ENCODE results near the gene TUBB6. TPM values are rescaled to one million over a fixed set of nuclear protein-coding genes. Genes with fewer than 3 reads are reported as not detected.
A peak's percentile ranks its signal among the peaks of the same experiment; 100 is the strongest.

The TUBB6 gene
- total RNA-seq, 1 donor from 2014 or later, result 861 TPM

DNA sequence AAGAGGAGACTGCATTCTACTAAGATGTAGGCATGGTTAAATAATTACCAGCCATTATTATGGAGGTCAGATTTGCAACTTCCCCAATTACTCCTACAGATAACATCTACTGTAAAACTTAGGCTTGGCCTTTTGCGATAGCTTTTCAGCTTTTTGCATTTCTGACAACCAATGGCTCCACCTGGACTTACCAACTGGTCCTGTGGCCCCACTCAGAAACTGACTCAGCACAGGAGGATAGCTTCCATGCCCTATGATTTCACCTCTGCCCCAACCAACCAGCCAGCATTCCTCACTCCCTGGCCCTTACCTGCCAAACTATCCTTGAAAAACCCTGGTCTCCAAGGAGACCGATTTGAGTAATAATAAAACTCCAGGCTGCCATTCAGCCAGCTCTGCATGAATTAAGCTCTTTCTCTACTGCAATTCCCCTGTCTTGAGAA, 28.2 kb downstream of the TUBB6 start:
- DNase-seq (ENCODE audit: low read depth in 2 of 2), result no peak

DNA sequence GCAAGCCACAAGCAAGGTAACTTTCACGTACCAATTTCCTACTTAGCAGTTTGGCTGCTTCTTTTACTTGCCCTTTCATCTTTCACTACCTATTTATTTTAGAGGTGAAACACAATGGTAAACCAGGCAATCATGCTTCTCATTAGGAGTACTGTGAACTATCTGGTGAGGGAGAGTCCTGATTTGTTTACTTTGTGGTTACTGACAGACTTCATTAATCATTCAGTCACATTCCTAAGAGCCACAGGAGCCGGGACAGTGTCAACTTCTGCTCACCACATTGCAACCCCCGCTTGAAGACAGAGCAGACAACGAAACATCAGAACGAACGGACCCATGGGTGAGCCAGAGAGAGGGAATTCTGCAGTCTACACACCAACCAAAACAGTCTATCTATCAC, 28.8 kb downstream of the TUBB6 start:
- DNase-seq (ENCODE audit: low read depth in 2 of 2), result peak in 1 of 2 donors; percentile 47

GRCh38 chr18:12338382-12338781, 30.3 kb downstream of the TUBB6 start:
- no peak for DNase-seq (ENCODE audit: low read depth in 2 of 2)

- no peak for DNase-seq (ENCODE audit: low read depth in 2 of 2)
Observed at GRCh38 chr18:12340945-12341660, 33.1 kb downstream of the TUBB6 start.

- DNase-seq (ENCODE audit: low read depth in 2 of 2), result no peak
Observed at GRCh38 chr18:12342661-12343060, 34.6 kb downstream of the TUBB6 start.

DNA sequence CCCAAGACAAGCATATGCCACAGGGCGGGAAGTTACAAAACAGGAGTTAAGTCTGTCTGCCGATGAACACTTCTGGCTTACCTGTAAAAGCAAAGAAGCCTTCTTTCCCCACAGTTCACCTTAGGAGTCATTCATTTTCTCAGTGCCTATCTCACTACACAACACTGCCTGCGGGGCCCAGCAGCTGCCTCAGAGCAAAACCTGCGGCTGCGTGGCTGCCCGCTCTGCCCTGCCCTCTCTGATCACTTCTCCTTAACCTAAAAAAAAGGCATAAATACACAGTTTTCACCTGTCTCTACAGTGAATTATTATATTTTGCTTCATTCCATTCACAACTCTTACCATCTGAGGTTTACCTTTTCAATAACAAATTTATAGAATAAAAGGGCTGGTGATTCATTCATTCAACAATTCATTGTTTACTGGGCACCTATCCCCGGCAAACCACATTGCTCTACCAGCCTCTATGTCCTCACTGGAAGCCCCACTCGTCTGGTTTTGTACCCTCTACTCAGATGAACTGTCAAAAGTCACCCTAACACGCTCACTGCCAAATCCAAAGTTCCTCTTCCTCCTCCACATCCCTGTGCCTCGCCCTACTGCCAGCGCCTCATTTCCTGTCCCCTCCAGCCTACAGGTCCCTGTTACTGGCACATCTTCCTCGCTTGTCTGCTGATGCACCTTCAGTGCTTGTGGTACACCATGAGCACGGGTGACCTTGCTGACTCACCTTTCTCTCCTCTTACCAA, 37.6 kb downstream of the TUBB6 start:
- no peak for DNase-seq (ENCODE audit: low read depth in 2 of 2)

GRCh38 chr18:12346240-12346565, 38.2 kb downstream of the TUBB6 start:
- DNase-seq (ENCODE audit: low read depth in 2 of 2), result no peak

DNA sequence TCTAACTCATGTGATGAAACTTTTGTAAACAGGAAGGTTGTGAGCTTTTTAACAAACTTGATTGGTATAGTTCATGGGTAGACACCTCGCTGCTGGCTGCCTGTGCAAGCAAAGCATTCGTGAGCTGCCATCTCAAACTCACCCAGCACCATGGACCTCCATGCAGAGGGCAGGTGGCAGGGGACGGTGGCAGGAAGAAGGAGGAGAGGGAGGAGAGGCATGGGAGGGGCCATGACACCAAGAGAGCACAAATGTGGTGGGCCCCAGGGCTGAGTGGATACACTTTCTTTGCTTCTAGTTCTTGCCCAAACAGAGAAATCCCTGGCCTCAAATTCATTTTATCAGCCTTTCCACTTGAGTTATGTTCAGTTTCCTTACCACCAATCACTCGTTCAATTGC, 39.9 kb downstream of the TUBB6 start:
- no peak for DNase-seq (ENCODE audit: low read depth in 2 of 2)

GRCh38 chr18:12352188-12352587, 44.1 kb downstream of the TUBB6 start:
- peak in 1 of 2 donors; percentile 62 for DNase-seq (ENCODE audit: low read depth in 2 of 2)

- DNase-seq (ENCODE audit: low read depth in 2 of 2), result peak in 1 of 2 donors; percentile 51
Observed at GRCh38 chr18:12359515-12359927, 51.5 kb downstream of the TUBB6 start.

GRCh38 chr18:12361770-12362378, 53.8 kb downstream of the TUBB6 start:
- no peak for DNase-seq (ENCODE audit: low read depth in 2 of 2)

DNA sequence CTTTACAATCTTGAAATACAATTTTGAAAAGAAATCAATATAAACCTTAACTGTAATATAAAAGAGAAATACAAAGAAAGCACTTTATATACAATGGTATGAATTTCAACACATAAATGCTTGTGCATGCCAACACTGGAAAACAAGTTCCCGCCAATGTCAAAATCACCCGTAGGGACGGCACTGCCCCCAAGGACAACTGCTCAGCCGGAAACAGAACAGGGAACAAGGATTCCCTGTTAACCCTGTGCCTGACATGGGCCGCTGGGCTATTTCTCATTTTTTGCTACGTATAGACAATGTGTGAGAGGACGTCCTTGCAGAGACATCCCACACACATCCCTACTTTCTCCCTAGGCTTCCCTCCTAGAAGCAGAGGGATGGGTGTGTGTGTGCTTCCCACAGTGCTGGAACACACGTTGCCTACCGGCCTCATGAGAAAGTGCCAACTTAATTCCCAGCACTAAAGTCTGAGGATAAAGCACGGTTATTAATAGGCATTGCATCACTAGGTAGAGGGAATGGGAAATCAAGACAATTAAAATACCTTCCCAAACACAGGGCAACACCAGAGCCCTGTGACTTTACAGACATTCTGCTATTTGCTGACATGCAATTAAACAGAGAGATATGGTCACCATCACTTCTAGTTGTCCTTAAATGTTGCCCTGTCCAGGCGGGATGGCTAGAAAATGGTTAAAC, 54.6 kb downstream of the TUBB6 start:
- no peak for DNase-seq (ENCODE audit: low read depth in 2 of 2)

GRCh38 chr18:12366379-12366778, 58.3 kb downstream of the TUBB6 start:
- no peak for DNase-seq (ENCODE audit: low read depth in 2 of 2)

DNA sequence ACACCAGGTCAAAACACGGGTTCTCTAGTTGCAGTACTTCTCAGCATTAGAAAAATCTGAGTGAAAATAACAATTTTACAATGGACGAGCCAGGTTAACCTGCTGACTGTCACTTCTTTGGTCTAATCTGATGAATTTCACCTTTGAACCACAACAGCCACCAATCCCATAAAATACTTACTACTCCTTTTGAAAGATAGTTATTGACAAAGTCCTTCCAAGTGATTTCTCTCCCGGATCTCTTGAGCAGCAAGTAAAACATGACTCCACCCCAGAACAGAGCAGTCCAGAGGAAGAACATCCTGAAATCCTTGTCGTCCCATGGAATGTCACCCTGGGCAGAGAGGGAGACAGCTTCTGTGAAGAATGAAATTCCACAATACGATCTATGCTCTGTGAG, 58.7 kb downstream of the TUBB6 start:
- DNase-seq (ENCODE audit: low read depth in 2 of 2), result no peak

DNA sequence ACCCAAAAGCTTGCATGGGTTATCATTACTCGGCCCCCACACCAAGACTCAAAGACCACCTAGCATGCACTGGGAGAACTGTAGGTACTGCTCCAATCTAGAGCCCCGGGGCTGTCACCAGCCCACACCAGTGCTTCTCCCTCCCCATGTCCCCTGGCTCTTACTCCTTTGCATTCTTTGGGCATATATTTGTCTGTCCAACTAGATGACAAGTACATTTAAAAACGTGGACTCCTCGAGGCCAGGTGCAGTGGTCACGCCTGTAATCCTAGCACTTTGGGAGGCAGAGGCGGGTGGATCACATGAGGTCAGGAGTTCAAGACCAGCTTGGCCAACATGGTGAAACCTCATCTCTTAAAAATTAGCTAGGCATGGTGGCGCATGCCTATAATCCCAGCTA, 61.2 kb downstream of the TUBB6 start:
- no peak for DNase-seq (ENCODE audit: low read depth in 2 of 2)

DNA sequence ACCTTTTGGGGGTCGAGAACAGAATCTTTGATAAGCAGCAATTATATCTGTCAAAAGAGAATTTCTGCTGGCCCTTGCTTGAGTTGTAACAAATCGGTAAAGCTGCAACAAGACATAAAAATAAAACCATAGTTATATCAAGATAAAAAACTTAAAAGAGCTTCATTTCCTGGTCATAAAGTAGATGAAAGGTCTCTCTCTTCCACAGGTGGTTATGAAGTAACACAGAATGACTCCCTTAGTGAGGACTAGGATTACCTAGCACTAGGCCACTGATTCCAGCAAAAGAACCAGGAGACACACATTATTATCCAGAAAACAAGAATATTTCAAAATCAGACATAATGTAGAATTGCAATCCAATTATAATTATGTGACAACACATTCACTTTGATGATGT, 63.5 kb downstream of the TUBB6 start:
- no peak for DNase-seq (ENCODE audit: low read depth in 2 of 2)

GRCh38 chr18:12372406-12372805, 64.4 kb downstream of the TUBB6 start:
- no peak for DNase-seq (ENCODE audit: low read depth in 2 of 2)

DNA sequence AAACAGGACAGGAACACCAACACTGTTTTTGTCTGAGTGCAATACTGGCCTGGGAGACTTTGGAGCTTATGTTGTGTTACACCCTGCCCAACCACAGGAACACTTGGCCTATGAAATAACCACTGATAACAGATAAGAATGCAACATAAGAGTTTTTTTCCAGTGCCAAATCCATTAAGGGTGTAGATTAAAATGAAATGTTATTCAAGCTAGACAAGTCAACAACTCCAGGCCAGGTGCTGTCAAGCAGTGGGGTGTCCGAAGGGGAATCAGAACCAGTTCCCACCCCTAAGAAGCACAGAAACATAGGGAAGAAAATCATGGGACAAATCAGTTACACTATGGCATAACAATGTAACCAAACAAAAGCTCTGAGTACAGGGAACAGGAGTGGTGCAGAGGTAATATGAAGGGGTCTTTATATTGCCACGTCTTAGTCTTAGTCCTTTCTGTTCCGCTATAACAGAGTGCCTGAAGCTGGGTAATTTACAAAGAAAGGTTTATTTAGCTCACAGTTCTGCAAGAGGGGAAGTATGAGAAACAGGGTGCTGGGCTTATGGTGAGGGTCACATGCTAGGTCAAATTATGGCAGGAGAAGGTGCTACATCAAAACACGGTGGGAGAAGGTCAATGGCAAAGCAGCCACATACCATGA, 65.2 kb downstream of the TUBB6 start:
- no peak for DNase-seq (ENCODE audit: low read depth in 2 of 2)

DNA sequence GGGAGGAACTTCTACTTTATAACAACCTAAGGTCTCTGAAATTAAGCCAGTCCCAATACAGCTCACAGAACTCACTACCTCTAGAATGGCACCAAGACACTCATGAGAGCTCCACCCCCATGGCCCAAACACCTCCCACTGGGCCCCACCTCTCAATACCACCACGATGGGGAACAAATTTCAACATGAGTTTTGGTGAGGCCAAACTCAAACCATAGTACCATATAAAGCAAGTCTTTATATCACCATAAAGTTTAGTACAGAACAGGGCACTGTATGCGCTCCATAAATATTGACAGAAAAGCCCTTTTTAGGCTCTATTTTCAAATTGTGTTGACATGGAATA, 65.7 kb downstream of the TUBB6 start:
- no peak for DNase-seq (ENCODE audit: low read depth in 2 of 2)

- DNase-seq (ENCODE audit: low read depth in 2 of 2), result no peak
Observed at GRCh38 chr18:12374401-12374800, 66.4 kb downstream of the TUBB6 start.

Measured in lung microvascular endothelial cell (primary cell).